Lower leg skin (tissue), 3 donors: ENCODE results near the gene PNMA6A.
"Not testable (repeated sequence)": the region's sequence is repeated elsewhere in the genome, so short reads cannot be mapped to it uniquely, and the experiment has no call there.

Source experiments
- CTCF ChIP-seq, 3 donors: fragments of 450-650 bp; IDR thresholded peaks; one replicate each; pipeline ENCODE4 v1.5.1; 2016; ENCODE audit warnings: antibody characterized with exemption in 3 of 3, mild to moderate bottlenecking in 3 of 3, moderate library complexity in 2 of 3
- POLR2A ChIP-seq, 2 donors: fragments of 450-650 bp; IDR thresholded peaks; one replicate each; pipeline ENCODE4 v1.6.1; 2016 to 2017; ENCODE audit warnings: antibody characterized with exemption in 2 of 2, mild to moderate bottlenecking in 1 of 2, moderate library complexity in 1 of 2

- TF ChIP-seq CTCF, POLR2A (IDR thresholded peaks at IDR 0.05): not testable (repeated sequence)
These were observed 48.0 kb downstream of the PNMA6A start for GRCh38 chrX:153120230-153120629.
